ENCODE results near the gene JAK1. TPM values are rescaled to one million over a fixed set of nuclear protein-coding genes. Genes with fewer than 3 reads are reported as not detected.

The JAK1 gene
- total and polyA plus RNA-seq, 10 of the 15 experiments (the other 5 are each of a cell fraction or from before 2014, with no cell fraction given) = 9.6 to 45.5 (median 35.7) TPM

GRCh38 chr1:64962441-64962840 lies 3.9 kb downstream of the JAK1 start:
- RAD21 ChIA-PET (ENCODE audit: unreplicated experiment) = interaction anchor here (1.1 to 1.3 kb wide), 4 partner anchors 40 to 98 kb away, joined by 3 to 4 read pairs (median 3); no protein-coding TSS in a partner anchor
- Histone ChIP-seq H3K9ac (ENCODE audit: control insufficient read depth, insufficient read depth, low read length) (no peak overlapping the region; the same call in 1 of the 2 replicates), H3K9me3 (replicated peaks; ENCODE audit: control insufficient read depth, insufficient read depth, low read length) (no peaks in the 10 kb centered on the region), H3K4me3 (peak overlapping the region; percentile 41; the same call in 1 of the 2 replicates), H2AFZ (ENCODE audit: control insufficient read depth, low read depth, low read length) (no peak overlapping the region), H3K4me2 (ENCODE audit: control insufficient read depth, insufficient read depth) (peak overlapping the region; percentile 61), H4K20me1 (ENCODE audit: control insufficient read depth, insufficient read depth) (peaks cover 5% of the 10 kb centered on the region), H3K79me2 (ENCODE audit: control insufficient read depth, insufficient read depth, low read length) (peaks cover 69% of the 10 kb centered on the region), H3K36me3 (ENCODE audit: control insufficient read depth in 2 of 2, insufficient read depth in 2 of 2, low read length in 1 of 2) (no peaks in the 10 kb centered on the region), H3K27me3 (replicated peaks in 1 of 2; ENCODE audit: control insufficient read depth in 2 of 2, insufficient read depth in 2 of 2, low read length in 1 of 2) (no peaks in the 10 kb centered on the region), H3K4me1 (ENCODE audit: control insufficient read depth, insufficient read depth, low read length) (peaks cover 46% of the 10 kb centered on the region), H3K27ac (ENCODE audit: control insufficient read depth, insufficient read depth) (peak overlapping the region; percentile 17; the same call in 1 of the 2 replicates)
- intact Hi-C loops (cut with micrococcal nuclease; ENCODE audit: unreplicated experiment) (loop anchor here (10.0 kb wide), 1 partner anchor 1322 kb away; no protein-coding TSS in a partner anchor), in situ Hi-C loops (cut with MboI) (loop anchor here (5.0 kb wide), 1 partner anchor 65 kb away; no protein-coding TSS in a partner anchor)
- DNase-seq (ENCODE audit: low read depth, low spot score) (no peak), ATAC-seq (peak; percentile 5; the same call in 1 of the 3 replicates), FAIRE-seq (no peak)
- POLR2A ChIA-PET = interaction anchor here (0.9 to 1.9 kb wide), 3 partner anchors 64 to 458 kb away, joined by 3 to 5 read pairs (median 3); partner anchors contain the start of genes LEPR and LEPROT
- CTCF ChIA-PET = interaction anchor here (1.3 kb wide), 1 partner anchor 85 kb away, joined by 3 read pairs; no protein-coding TSS in a partner anchor
- WGBS (ENCODE audit: insufficient coverage, insufficient replicate concordance, low lambda C conversion rate, missing lambda C conversion rate) = 52% methylated on average over 7 of the region's 7 CpGs
- no TSS peak for BruUV-seq (replicated peaks)
- SMC1A ChIA-PET (ENCODE audit: uncharacterized antibody, unreplicated experiment) = interaction anchor here (0.6 to 3.4 kb wide), 9 partner anchors 9 to 218 kb away, joined by 3 to 24 read pairs (median 3); no protein-coding TSS in a partner anchor
- TF ChIP-seq NFIC (IDR thresholded peaks at IDR 0.05; ENCODE audit: low read depth, low read length) = 0 out of 2 replicates have a peak, but pooled peaks have one; percentile 27
- no peak for TF ChIP-seq KDM1A (IDR thresholded peaks at IDR 0.05; ENCODE audit: borderline replicate concordance)
- peak; percentile 32; the same call in 1 of the 2 replicates for TF ChIP-seq EED (IDR thresholded peaks at IDR 0.05; ENCODE audit: low read depth)
- TF ChIP-seq TCF3 (IDR thresholded peaks at IDR 0.05; ENCODE audit: borderline replicate concordance, insufficient read depth, low read depth, low read length) = 0 out of 2 replicates have a peak, but pooled peaks have one; percentile 62
- peak; percentile 51; the same call in 1 of the 2 replicates for TF ChIP-seq TCF12 (IDR thresholded peaks at IDR 0.05; ENCODE audit: low read depth, low read length)
- TF ChIP-seq SPI1 (IDR thresholded peaks at IDR 0.05; ENCODE audit: borderline replicate concordance, insufficient read depth, low read depth, low read length) = no peak
- peak; percentile 32; the same call in 1 of the 2 replicates for TF ChIP-seq RUNX3 (IDR thresholded peaks at IDR 0.05; ENCODE audit: low read length)
